ENCODE data around the gene PARN.

PARN gene

GRCh38 chr16:14499110-14499509 is 130.9 kb downstream of the PARN start:
- no peak for DNase-seq (ENCODE audit: low read depth, low spot score)

- no peak for DNase-seq (ENCODE audit: low read depth, low spot score)
Observed at GRCh38 chr16:14497245-14498082, 132.6 kb downstream of the PARN start.

- no peak for DNase-seq (ENCODE audit: low read depth, low spot score)
Observed at GRCh38 chr16:14496786-14497185, 133.3 kb downstream of the PARN start.

GRCh38 chr16:14496047-14496770 is 133.9 kb downstream of the PARN start:
- DNase-seq (ENCODE audit: low read depth, low spot score) = no peak

- no peak for DNase-seq (ENCODE audit: low read depth, low spot score)
Observed at GRCh38 chr16:14495213-14496046, 134.6 kb downstream of the PARN start.

GRCh38 chr16:14494396-14494966 is 135.6 kb downstream of the PARN start:
- no peak for DNase-seq (ENCODE audit: low read depth, low spot score)

- DNase-seq (ENCODE audit: low read depth, low spot score) = no peak
Observed at GRCh38 chr16:14493791-14494190, 136.3 kb downstream of the PARN start.

GRCh38 chr16:14492614-14493013 is 137.4 kb downstream of the PARN start:
- DNase-seq (ENCODE audit: low read depth, low spot score) = no peak

- DNase-seq (ENCODE audit: low read depth, low spot score) = no peak
Observed at GRCh38 chr16:14491861-14492529, 138.1 kb downstream of the PARN start.

GRCh38 chr16:14490235-14490634 is 139.8 kb downstream of the PARN start:
- DNase-seq (ENCODE audit: low read depth, low spot score) = no peak

- DNase-seq (ENCODE audit: low read depth, low spot score) = no peak
Observed at GRCh38 chr16:14489460-14489859, 140.6 kb downstream of the PARN start.

- no peak for DNase-seq (ENCODE audit: low read depth, low spot score)
Observed at GRCh38 chr16:14487579-14487978, 142.5 kb downstream of the PARN start.

- DNase-seq (ENCODE audit: low read depth, low spot score) = peak; percentile 97
Observed at GRCh38 chr16:14486520-14487303, 143.3 kb downstream of the PARN start.

- DNase-seq (ENCODE audit: low read depth, low spot score) = no peak
Observed at GRCh38 chr16:14485811-14486519, 144.1 kb downstream of the PARN start.

GRCh38 chr16:14485121-14485551 is 144.9 kb downstream of the PARN start:
- peak; percentile 30 for DNase-seq (ENCODE audit: low read depth, low spot score)

GRCh38 chr16:14483819-14484385 is 146.2 kb downstream of the PARN start:
- DNase-seq (ENCODE audit: low read depth, low spot score) = no peak

GRCh38 chr16:14476183-14476582 is 153.9 kb downstream of the PARN start:
- DNase-seq (ENCODE audit: low read depth, low spot score) = no peak

GRCh38 chr16:14475370-14476139 is 154.5 kb downstream of the PARN start:
- peak; percentile 53 for DNase-seq (ENCODE audit: low read depth, low spot score)

- no peak for DNase-seq (ENCODE audit: low read depth, low spot score)
Observed at GRCh38 chr16:14473488-14473887, 156.6 kb downstream of the PARN start.

Measured in astrocyte of the hippocampus (primary cell).